A673 (cell line): ENCODE results near the gene SAMD13.

Experiments
- EZH2 ChIP-seq: fragments of 200-600 bp; sonication (generic); IDR thresholded peaks from 2 replicates; pipeline ENCODE4 v1.6.1; 2017; ENCODE audit warnings: borderline replicate concordance, low read depth, mild to moderate bottlenecking, mixed read lengths, antibody characterized with exemption, low read length; ENCODE audit not compliant: poor library complexity, severe bottlenecking
- TF ChIP-seq, protein P1 (sequence below): fragments of 300-800, 200-600 bp; sonication (generic); conservative IDR thresholded peaks from 2 replicates; pipeline ENCODE4 v1.5.1; 2017; ENCODE audit warnings: low read depth, mild to moderate bottlenecking, antibody characterized with exemption, low read length, moderate library complexity, mixed read lengths

DNA sequence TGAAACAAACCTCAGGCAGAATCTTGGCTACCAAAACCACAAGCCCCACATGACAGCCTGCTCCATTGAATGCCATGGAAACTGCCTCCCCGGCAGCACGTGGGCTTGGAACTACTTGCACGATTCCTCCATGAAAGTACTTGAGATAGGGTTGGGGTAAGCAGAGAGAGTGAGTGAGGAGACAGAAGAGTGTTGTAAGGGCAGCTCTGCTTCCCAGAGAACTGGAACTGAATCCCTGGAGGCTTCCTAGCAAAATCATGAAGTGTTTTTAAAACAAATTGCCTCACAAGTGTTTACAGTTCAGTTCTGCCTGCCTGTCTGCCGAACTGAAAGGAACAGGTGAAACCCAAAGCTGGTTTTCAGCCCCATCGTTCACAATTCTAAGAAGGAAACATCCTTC is 61.5 kb downstream of the SAMD13 start:
- no peak for TF ChIP-seq EZH2
- TF ChIP-seq, protein P1, sequence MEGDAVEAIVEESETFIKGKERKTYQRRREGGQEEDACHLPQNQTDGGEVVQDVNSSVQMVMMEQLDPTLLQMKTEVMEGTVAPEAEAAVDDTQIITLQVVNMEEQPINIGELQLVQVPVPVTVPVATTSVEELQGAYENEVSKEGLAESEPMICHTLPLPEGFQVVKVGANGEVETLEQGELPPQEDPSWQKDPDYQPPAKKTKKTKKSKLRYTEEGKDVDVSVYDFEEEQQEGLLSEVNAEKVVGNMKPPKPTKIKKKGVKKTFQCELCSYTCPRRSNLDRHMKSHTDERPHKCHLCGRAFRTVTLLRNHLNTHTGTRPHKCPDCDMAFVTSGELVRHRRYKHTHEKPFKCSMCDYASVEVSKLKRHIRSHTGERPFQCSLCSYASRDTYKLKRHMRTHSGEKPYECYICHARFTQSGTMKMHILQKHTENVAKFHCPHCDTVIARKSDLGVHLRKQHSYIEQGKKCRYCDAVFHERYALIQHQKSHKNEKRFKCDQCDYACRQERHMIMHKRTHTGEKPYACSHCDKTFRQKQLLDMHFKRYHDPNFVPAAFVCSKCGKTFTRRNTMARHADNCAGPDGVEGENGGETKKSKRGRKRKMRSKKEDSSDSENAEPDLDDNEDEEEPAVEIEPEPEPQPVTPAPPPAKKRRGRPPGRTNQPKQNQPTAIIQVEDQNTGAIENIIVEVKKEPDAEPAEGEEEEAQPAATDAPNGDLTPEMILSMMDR: no peak
